HG03558 (cell line): ENCODE data around the gene BBX.
A peak's percentile ranks its signal among the peaks of the same experiment; 100 is the strongest.

Experiments
- ATAC-seq: cut with Tn5 transposase; IDR thresholded peaks from one replicate; pipeline ENCODE4 v1.9.1; 2021; ENCODE audit warnings: moderate number of reproducible peaks; ENCODE audit not compliant: unreplicated experiment; ENCODE audit errors: extremely low read depth

Gene BBX

DNA sequence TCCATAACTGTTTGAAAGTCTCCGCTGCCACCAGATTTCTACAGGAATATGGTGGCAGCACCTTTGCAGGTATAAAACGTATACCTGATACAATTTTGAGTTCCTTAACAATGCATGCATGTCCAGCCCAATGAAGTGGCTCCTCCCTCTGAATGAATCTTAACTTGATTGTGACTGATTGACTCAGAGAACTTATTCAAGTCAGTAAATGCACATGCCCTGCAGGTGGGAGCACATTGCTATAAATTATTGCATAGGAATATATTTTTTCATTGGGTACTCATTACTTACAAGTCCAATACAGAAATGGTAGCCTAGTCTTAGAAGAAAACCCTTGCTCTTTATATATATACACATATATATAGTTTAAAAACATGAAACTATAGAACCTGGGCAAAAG, 259.3 kb downstream of the BBX start:
- no peak for ATAC-seq

DNA sequence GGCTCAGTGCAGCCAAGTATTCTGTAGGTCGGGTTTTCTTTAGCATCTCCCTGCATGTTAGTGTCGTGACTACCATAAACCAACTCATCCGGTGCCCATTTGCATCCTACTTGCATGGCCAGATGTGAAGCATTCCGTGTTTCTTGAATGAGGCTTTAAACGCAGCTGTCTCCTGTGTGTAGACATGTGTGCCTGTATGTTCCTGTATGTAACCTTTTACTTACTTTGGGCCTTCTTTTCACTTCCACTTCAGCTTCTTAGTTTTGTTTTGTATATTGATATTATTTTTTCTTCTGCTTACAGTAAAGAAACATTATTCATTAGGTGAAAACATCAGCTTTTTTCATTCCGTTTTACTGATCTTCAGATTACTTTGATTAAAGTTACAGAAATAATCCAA, 267.9 kb downstream of the BBX start:
- no peak for ATAC-seq

DNA sequence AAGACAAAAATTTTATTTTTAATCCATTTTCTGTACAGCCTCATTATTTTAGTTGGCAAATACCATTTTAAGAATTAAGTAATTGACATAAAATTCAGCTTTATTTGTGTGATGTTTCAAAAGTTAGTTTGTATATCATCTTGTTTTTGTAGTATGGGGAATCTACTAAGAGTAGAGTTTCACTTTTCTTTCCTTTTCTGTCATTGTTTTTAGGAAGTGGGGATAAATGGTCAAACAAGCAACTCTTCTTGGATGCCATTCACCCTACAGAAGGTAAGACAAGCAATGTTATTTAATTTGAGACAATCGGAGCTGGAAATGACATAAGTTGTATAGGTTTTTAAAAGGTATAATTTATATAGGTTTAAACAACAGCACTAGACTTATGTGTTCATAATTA, 268.3 kb downstream of the BBX start:
- ATAC-seq, result no peak

DNA sequence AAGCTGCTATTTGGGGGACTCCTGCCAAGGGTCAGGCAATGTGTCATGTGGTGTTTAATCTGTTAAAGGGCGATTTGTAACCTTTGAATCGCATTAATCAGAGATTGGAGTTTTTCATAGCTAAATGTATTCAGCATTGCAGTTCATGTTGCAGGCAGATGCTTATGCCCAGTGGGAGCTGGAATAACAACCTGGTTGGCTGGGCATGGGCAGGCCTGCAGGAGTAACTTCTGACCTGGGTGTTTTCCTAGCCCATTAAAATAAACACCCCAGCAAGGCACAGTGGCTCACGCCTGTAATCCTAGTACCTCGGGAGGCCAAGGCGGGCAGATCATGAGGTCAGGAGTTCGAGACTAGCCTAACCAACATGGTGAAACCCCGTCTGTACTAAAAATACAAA, 268.7 kb downstream of the BBX start:
- no peak for ATAC-seq

DNA sequence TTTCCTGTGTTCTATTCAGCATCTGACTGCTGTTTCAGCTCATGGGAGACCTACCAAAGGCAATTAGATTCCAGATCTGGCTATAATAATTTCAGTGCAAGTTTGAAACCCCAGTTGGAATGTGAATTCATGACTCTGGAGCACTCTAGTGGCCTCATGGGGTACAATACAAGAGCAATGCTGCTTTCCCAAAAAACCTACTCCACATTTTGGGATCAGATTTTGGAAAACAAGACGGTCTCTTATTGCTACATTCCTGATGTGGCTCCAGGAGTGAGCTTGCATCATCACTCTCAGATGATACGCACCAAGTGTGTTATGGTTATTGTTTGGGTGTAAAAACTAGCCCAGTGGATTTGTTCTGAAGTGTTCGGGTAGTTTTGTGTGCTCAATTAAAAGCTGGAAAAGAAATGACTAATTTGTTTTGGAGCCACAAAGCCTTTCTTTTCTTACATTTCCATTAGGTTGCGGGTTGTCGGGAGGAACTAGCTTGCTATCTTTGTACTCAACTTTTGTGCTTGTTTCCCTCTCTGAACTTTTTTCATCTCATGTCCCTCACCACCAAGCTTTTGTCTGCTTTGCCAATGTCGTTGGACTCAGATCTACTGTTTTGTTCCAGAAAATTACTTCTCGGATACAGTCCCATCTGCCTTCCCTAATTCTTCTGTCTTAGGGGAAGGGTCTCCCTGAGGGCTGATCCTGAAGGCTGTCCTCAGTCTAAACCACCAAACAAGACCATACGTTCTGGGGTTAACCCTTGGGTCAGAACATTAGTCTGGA, 272.1 kb downstream of the BBX start:
- no peak for ATAC-seq

DNA sequence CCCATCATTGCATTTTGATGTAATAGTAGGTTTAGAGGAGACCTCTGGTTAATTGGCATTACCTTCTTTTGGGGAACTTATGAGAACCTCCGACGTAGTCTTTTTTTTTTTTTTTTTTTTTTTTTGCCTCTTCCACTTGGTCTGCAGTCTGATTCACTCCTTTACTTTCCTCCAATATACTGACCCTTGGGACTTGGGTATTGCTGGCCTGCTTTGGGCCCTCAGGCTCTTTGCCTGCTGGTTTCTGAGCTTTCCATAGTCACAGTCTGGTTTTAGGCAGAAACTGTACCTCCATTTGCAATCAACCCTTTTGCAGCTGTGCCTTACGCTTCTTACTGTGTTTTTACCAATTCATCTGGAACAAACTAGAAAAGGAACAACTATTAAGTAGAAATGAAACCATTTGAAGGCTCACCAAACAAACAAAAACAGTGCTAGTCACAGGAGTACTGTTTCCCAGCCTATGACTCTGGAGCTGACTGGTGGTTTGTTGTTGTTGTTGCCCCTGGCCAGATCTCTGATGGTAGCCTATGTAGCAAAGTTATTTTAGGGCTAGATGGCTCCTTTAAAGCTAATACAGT, 272.8 kb downstream of the BBX start:
- no peak for ATAC-seq

DNA sequence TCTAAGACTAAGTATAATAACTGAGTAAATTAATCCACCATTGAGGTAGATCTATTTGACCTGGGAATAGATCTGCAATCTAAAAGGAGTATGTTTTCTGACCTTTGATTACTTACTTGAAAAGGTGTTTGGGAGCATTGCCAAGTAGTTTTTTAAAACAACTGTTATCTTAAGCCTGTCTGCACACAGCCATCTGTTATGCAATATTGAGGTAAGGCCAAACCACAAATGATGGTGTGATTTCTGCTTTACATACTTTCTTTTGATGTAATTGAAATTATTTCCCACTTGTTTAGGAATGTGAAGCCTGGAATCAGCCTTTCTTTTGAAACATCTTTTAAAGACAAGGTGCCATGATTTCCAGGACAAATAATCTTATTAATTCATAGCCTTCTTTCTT, 274.0 kb downstream of the BBX start:
- ATAC-seq, result no peak

DNA sequence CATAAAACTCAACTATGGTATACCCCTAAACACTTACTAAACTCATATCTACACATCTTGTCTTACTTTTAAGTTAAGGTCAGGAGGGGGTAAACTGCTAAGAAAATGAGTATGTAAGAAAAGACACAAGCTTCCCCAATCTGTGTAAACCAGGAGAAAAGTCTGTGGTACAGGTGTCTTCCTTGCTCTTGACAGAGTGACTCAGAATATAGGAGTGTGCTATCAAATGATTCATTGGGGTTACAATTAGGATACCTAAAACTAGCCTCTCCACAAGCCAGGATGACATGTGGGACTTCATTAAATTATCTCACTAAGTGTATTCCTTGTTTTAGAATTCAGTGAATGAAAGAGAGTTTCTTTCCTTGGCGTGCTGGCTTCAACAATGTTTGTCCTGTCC, 274.8 kb downstream of the BBX start:
- ATAC-seq, result no peak

DNA sequence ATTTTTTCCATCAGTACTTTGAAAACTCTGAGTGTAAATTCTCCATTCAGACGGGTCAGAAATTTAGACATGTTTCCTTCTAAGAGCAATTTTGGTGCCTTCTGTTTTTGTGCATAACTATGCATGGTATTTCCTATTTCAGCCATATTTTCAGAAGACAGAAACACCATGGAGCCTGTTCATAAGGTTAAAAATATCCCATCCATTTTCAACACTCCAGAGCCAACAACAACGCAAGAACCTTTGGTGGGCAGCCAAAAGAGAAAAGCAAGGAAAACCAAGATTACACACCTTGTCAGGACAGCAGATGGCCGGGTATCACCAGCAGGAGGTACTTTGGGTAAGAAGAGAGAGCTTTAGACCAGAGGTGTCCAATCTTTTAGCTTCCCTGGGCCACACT, 275.6 kb downstream of the BBX start:
- no peak for ATAC-seq

DNA sequence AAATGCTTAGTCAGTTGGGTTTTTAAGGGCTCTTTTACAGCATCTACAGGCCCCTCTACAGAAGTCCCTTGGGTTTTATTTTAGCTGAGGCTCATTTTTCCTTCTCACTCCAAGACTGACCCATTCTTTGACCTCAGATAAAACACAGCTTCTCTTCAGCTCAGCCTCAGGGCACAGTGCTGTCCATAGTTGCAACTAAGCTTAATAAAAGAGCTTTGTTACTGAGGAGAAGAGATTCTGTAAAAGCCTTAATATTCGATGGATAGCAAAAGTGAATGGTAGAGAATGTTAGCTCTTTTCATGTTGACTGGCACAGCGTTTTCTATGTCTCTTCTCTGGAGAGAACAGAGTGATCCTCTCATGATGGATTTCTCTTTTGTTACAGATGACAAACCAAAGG, 277.9 kb downstream of the BBX start:
- ATAC-seq, result no peak

DNA sequence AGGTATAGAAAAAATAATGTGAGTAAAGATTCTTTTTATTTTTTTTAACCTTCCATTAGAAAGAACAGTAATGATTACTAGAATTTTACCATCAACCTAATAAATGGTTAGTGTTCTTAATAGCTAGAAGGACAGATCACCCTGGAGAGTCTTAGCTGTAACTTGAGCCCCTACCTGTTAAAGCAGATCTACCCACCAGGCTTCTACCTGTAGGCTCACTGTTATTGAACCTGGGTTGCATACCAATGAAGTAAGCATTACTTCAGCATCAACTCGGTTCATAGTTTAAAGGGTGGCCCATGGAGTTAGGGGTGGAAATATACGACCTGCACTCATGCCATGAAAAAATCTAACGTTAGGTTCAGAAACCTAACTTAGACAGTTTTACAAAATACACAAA, 280.4 kb downstream of the BBX start:
- no peak for ATAC-seq

DNA sequence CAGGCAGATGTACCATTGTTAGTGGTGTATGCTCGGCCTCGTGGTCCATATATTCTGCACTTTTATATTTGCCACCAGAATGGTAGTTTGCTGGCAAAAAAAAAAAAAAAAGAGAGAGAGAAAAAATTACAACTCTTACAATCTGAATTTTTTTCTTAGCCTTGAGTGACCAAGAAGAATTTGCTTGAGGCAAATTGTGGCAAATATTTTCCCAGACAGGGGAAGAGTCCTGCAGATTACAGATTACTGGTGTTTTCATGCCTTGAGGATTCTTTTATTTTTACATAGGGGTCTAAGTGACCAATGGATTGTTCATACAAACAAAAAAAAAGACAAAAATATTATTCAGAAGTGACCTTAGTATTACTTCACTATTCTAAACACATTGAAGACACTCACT, 283.3 kb downstream of the BBX start:
- no peak for ATAC-seq

DNA sequence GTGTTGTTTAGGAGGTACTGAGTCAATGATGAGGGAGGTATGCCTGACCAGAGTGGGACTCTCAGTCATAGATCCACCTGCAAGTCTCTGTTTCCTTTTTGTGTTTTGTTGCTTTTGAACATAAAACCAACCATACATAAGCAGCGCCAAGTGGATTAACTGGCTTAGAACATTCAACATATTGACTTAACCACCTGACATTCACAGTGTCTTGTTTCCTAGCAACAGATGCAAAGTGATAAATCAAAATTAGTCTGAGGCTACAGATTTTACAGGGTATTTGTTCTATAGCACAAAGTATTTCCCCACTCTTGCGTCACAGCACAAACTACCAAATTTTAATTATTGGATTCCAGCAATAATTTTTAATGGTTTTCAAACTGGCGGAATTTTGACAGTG, 283.8 kb downstream of the BBX start:
- ATAC-seq, result no peak

DNA sequence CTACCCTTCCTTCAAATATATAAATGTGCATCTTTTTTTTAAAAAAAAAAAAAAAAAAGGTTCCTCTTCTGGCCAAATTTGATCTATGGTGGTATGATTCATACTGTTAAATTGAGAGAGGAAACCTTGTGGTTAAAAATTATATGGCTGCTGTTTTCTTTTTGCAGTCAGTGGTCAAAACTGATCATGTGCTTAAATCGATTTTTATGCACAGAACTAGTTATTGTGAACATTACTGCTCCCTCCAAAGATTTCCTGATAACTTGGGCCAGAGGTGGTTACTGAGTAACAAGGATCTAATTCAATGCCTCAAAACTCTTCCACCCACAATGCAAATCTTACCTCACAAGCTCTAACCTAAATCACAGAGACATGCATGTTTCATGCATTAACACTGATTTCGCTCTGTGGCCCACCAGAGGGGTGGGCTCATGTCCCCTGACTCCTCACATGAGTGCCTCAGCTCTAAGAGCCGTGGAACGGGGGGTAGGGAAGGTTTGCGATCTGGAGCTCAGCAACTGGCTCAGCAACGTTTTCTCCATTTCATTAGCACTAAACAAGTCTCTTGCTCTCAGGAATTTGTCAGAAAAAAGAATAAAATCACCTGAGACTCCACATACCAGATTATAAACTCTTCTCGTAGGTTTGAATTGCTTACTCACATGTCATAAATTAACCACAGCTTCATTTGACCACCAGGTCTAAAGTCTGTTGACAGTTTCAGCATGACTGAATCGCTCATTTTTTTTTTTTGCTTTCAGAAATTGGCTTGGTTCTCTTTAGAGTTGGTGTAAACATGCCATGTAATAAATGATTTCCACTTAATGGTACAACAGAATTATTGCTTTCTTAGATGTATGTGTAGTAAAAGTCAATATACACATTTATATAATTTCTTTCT, 287.7 kb downstream of the BBX start:
- ATAC-seq, result peak; percentile 37

DNA sequence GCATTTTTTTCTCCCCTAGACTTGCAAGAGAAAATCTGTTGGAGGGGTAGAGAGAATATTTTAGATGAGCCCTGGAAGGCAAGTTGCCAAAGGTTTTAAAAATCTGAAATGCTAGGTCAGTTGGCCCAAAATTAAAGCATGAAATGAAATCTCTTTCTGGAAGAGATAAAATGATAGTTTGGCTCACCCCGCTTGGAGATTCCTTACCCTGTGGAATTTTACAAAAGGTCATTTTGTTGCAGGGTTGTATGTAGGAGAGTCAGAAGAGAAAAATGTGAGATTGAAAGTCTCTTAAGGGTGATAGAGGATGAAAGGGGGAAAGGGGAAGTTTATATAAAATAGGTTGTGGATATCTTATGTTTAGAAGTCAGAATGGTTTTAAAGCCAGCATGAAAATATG, 290.3 kb downstream of the BBX start:
- no peak for ATAC-seq

DNA sequence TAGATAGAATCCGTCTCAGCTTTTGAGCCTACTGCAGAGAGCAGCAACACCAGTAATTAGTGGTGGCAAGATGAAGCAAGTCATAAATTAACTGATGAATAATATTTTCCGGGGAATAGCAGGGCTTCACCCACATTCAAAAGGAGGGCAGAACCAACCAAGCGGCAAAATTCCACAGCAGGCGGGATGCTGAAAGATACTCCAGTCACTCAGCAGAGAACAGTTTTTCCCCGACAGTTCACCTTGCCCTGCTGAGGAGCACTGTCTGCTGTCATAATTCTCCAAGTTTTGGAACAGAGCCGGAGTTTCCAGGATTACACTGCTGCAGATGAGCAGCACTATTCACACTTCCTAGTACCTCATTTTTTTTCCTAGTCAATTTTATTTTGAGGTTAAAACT, 293.3 kb downstream of the BBX start:
- ATAC-seq, result no peak

DNA sequence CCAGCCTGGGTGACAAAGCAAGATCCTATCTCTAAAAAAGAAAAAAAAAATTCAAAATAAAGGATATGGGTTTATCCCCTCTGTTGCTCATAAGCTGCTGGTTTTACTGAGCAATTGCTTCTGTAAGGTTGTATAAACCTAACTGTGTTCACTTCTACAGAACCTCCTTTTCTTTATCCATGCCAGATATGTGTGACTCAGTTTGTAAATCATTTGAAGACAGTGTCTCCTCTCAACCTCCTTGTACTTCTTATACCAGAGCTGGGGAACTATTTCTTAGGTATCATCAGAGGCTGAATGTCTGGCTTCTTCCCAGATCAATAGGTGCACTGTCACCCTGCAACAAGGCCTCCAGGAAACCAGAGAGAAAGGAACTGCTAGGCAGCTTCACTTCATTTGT, 294.3 kb downstream of the BBX start:
- no peak for ATAC-seq

DNA sequence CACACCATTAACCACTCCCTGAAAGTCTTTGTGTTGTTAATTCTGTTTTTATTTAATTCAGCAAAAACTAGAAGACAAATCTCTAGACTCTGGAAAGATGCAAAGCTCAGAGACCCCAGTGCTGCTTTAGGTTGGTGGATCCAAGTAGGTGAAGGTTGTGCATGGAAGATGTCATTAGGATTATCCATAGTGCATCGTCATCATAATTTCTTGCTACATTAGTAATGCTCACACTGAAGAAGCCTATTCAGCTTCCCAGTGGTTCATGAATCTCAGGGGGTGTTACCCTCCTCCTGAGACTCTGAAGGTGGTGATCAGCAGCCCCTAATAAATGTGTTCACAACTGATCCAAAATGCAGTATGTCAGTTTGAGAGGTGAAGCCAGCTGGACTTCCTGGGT, 295.3 kb downstream of the BBX start:
- ATAC-seq, result no peak

DNA sequence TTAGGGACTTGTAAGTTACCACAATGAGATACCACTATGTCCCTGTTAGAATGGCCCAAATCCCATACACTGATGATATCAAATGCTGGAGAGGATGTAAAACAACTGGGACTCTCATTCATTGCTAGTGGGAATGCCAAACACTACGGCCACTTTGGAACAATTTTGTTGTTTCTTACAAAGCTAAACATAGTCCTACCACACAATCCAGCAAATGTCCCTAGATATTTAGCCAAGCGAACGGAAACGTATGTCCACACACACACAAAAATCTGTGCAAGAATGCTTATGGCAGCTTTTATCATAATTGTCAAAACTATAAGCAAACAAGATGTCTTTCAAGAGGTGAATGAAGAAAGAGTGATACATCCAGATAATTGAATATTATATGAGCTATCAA, 296.9 kb downstream of the BBX start:
- ATAC-seq, result no peak

DNA sequence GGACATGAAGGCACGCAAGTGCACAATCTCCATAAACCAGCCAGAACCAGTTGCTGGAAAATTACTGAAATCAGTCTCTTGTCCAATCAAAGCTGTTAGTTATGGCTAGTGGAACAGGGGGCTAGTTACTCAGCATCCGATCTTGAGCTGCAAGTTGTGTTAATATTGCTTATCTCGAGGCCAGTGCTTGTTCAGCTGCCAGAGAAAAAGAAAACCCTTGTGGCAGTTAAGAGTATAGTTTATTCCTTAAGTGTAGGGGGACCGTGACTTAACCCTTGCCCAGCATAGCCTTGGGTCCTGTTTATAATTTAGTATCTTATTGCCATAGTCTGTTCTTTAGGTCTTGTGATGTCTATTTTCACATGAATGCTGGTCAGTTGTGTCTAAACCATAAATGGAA, 299.5 kb downstream of the BBX start:
- ATAC-seq, result no peak

DNA sequence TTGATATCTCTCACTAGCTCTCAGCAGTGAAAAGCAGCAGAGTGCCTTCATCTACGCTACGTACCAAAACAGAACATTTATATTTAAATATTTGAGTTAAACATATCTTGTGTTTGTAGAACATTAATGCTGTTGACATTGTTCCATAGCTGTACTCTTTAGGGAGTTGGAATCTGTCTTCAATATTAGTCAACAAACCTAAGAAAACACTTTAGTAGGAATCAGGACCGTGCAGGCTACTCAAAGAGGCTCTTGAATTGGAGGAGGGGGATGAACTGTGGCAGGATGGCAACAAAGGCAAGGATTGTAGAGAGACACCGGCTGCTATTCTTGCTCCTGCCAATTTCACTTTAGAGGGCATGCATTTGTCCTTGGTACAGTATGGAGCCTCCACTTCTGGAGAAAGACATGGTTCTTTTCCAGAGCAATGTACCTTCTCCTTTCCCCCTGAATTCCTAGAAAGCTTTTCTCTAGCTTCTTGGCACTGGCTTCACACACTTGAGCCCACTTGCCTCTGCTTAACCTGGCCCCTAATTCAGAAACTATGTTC, 302.1 kb downstream of the BBX start:
- ATAC-seq, result no peak
